Muscle of arm (tissue), 12 donors: ENCODE data around the gene DLK2. TPM values are rescaled to one million over a fixed set of nuclear protein-coding genes. Genes with fewer than 3 reads are reported as not detected.
A peak's percentile ranks its signal among the peaks of the same experiment; 100 is the strongest.
"Not testable (repeated sequence)": the region's sequence is repeated elsewhere in the genome, so short reads cannot be mapped to it uniquely, and the experiment has no call there.

Experiments used
- DNase-seq: peaks from one replicate; pipeline ENCODE4 v3.0.0-alpha.2; 2013
- polyA plus RNA-seq, 12 donors: library from polyadenylated mRNA; unstranded; fragments of 120-200 nt; gene quantifications; one replicate each; pipeline ENCODE4 v1.2.1, GENCODE V29; 2013; ENCODE audit not compliant: insufficient read length in 12 of 12

Gene DLK2
- polyA plus RNA-seq, 12 donors: 1.5 to 4.9 (median 2.0) TPM; not detected in 2

DNA sequence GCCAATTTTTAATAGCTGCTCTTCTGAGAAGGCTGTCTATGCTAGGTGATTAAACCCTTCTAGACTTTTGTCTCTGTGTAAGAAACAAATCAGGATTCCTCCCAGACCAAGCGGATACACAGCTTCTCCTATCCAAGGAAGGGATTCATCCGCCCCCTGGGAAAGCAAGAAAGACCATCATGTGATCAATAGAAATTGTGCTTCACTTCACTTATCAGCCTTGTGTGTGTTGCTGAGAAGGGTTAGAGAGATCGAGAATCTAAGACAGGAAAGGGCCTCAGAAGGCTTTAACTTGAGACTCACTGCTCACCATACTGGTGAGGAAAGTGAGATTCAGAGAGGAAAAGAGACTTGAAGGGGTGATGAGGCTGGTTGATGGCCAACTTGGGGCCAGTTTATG lies 26.5 kb downstream of the DLK2 start:
- DNase-seq: no peak

DNA sequence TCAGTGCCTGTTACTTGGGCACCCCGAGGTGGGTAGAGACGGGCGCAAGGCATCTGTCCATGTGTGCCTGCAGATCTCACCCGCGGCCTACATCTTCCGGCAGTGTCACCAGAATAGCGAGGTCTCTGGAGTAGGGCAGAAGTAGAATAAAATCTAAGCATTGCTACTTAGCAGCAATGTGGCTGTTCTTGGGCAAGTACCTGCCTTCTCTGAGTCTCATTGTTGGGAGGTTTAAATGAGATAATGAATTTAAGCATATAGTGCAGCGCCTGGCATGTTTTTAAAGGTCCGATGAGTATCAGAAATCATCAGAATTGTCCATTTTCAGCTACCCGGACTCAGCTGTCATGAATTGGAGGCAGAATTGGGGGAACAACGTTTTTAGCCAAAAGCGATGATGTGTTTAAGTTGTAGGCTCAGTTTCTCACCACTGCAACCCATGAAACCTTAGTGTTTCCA lies 27.2 kb downstream of the DLK2 start:
- no peak for DNase-seq

DNA sequence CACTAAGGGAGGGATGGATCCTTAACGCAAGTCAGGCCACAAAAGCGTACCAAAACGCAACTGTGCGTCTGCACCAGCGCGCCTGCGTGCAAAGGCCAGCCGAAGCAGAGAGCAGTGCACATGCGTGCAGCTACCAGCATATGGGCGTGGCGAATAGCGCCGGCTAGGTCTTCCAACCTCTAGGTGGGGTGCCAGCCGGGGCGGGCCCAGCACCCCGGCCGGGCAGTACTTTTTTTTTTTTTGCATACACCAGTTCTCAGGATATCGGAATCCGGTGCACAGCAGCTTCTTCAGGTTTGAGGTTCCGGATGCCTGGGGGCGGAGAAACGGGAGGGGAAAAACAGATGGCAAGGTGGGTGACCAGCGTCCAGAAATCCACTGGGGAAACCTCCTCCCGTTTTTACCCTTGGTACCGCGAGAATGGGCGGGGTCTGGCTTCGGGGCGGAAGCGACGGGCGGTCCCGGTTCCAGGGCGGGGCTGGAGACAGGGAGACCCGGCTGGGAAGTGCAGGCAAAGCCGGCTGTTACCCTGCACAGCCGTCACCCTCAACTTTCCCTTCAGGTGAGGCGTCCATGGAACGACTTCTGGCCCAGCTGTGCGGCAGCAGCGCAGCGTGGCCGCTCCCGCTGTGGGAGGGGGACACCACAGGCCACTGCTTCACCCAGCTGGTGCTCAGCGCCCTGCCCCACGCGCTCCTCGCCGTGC lies 27.8 kb downstream of the DLK2 start, which contains the start of gene ABCC10:
Gene ABCC10 (plus strand): TSS at position 136 of the 706 bp plus-strand sequence. CDS start 438 bp downstream, at position 574.
- DNase-seq: peak; percentile 96

- DNase-seq: no peak
Measured at GRCh38 chr6:43426928-43427405, 28.4 kb downstream of the DLK2 start.

GRCh38 chr6:43425083-43425482 lies 30.3 kb downstream of the DLK2 start:
- not testable (repeated sequence) for DNase-seq

- no peak for DNase-seq
Measured at GRCh38 chr6:43421831-43422230, 33.5 kb downstream of the DLK2 start.

GRCh38 chr6:43420012-43420709 lies 35.2 kb downstream of the DLK2 start:
- no peak for DNase-seq

DNA sequence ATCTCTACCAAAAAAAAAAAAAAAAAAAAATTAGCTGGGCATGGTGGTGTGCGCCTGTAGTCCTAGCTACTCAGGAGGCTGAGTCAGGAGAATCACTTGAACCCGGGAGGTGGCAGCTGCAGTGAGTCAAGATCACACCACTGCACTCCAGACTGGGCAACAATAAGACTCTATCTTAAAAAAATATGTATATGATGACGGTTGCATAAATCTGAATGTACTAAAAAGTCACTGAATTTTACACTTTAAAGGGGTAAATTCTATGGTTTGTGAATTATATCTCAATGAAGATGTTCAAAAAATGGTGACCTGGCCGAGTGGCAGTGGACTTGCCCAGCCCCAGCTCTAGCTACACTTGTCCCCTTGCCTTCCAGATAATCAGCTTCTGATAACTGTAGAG lies 38.4 kb downstream of the DLK2 start:
- no peak for DNase-seq

- DNase-seq: not testable (repeated sequence)
Measured at GRCh38 chr6:43415275-43415674, 40.1 kb downstream of the DLK2 start.

DNA sequence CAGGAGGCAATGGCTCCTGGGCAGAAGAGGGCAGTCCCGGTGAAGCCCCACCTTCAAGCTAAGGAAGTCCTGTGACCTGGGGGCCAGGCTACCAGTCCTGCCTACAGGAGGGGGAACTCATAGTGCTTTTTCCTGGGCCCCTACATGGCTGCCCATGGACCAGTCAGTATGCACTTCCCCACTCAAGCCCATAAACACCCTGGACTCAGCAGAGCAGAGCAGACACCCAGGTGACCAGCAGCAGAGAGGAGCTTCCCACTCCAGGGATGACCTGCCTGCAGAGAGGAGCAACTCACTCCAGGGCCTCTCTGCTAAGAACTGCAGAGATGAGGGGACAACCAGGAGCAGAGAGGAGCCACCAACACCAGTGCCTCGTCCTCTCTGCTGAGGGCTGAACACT lies 42.3 kb downstream of the DLK2 start:
- no peak for DNase-seq

- DNase-seq: no peak
Measured at GRCh38 chr6:43412541-43412940, 42.8 kb downstream of the DLK2 start.

DNA sequence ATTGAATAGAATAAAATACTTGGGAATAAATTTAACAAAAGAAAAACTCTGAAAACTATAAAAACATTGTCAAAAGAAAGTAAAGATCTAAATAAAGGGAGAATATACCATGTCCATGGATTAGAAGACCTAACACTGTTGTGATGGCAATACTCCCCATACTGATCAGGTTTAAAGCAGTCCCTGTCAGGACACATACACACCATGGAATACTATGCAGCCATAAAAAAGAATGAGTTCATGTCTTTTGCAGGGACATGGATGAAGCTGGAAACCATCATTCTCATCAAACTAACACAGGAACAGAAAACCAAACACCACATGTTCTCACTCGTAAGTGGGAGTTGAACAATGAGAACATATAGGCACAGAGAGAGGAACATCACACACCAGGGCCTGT lies 44.6 kb downstream of the DLK2 start:
- not testable (repeated sequence) for DNase-seq

DNA sequence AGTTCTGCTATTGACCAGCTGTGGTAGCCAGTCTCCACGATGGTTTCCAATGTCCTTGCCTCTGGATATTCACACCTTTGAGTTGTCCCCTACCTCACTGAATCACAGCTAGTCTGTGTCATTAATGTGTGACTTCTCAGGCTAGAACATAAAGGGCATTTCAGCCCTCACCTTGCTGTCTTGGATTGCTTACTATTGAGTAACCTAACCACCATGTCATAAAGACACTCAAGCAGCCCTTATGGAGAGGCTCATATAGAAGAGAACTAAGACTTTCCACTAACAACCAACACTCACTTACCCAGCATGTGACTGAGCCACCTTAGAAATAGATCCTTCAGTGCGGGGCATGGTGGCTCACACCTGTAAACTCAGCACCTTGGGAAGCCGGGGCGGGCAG lies 47.1 kb downstream of the DLK2 start:
- DNase-seq: no peak

GRCh38 chr6:43407296-43407695 lies 48.1 kb downstream of the DLK2 start:
- no peak for DNase-seq

- DNase-seq: no peak
Measured at GRCh38 chr6:43405354-43405753, 50.0 kb downstream of the DLK2 start.

DNA sequence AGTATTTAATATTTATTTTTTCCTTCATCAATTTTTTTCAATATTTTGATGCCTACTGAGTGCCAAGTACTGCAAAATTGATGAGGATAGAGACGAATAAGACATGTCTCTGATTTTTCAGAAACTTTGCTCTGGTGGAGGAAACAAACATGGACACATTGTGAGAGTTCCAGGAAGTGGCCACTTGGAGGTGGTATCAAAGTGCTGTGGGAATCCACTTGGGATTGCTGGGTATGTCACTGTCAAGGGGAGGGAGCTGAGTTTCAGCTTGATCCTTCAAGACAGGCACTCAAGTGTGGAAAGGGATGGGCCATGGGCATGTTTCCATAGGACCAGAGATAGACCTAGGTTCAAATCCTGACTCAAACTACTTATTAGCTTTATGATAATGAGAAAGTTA lies 52.5 kb downstream of the DLK2 start:
- no peak for DNase-seq

GRCh38 chr6:43401730-43402129 lies 53.6 kb downstream of the DLK2 start:
- no peak for DNase-seq

Other genes with a start within 250 kb of the DLK2 start
- gene DNPH1, start 226.1 kb downstream of the DLK2 start, polyA plus RNA-seq: 10 to 100 TPM in 11 of 12 donors, not detected in 1; 11.6 to 60.2 (median 16.5) TPM
- gene TTBK1, start 212.1 kb downstream of the DLK2 start, polyA plus RNA-seq: under 1 TPM in 8 of 12 donors, not detected in 4; 0.05 to 0.15 (median 0.07) TPM
- under 1 TPM in 2 of 12 donors, not detected in 10; 0.28 to 0.55 TPM for gene SLC22A7, start 157.3 kb downstream of the DLK2 start, polyA plus RNA-seq
- gene CRIP3, start 146.7 kb downstream of the DLK2 start, polyA plus RNA-seq: 1 to 10 TPM in 7 of 12 donors, under 1 TPM in 3, not detected in 2; 0.49 to 2.8 (median 1.2) TPM
- 10 to 100 TPM in 11 of 12 donors, not detected in 1; 12.7 to 22.9 (median 15.9) TPM for gene ZNF318, start 85.9 kb downstream of the DLK2 start, polyA plus RNA-seq
- 10 to 100 TPM in 11 of 12 donors, not detected in 1; 11.8 to 29.7 (median 15.5) TPM for gene ABCC10, start 28.0 kb downstream of the DLK2 start, polyA plus RNA-seq
- gene TJAP1, start 22.0 kb upstream of the DLK2 start, polyA plus RNA-seq: 10 to 100 TPM in 11 of 12 donors, not detected in 1; 21.2 to 38.0 (median 25.5) TPM
- under 1 TPM in 7 of 12 donors, not detected in 5; 0.10 to 0.18 (median 0.13) TPM for gene LRRC73, start 54.8 kb upstream of the DLK2 start, polyA plus RNA-seq
- gene YIPF3, start 61.4 kb upstream of the DLK2 start, polyA plus RNA-seq: 10 to 100 TPM in 11 of 12 donors, not detected in 1; 72.9 to 96.0 (median 85.0) TPM
- gene POLR1C, start 61.5 kb upstream of the DLK2 start, polyA plus RNA-seq: 10 to 100 TPM in 10 of 12 donors, not detected in 2; 11.0 to 22.1 (median 16.8) TPM
- gene XPO5, start 120.5 kb upstream of the DLK2 start, polyA plus RNA-seq: 10 to 100 TPM in 11 of 12 donors, not detected in 1; 22.5 to 39.6 (median 27.7) TPM
- 10 to 100 TPM in 9 of 12 donors, 1 to 10 TPM in 2, not detected in 1; 4.0 to 16.1 (median 12.7) TPM for gene POLH, start 120.6 kb upstream of the DLK2 start, polyA plus RNA-seq
- gene GTPBP2, start 173.7 kb upstream of the DLK2 start, polyA plus RNA-seq: 10 to 100 TPM in 11 of 12 donors, not detected in 1; 32.1 to 48.0 (median 38.0) TPM
- gene MAD2L1BP, start 180.3 kb upstream of the DLK2 start, polyA plus RNA-seq: 10 to 100 TPM in 10 of 12 donors, not detected in 2; 14.6 to 20.6 (median 17.3) TPM
- gene RSPH9, start 189.5 kb upstream of the DLK2 start, polyA plus RNA-seq: 1 to 10 TPM in 2 of 12 donors, under 1 TPM in 8, not detected in 2; 0.33 to 1.2 (median 0.72) TPM
- 10 to 100 TPM in 11 of 12 donors, not detected in 1; 26.7 to 38.0 (median 31.5) TPM for gene MRPS18A, start 232.2 kb upstream of the DLK2 start, polyA plus RNA-seq